Ishikawa (cell line): ENCODE results near the gene MFN1.

Experiments
- CEBPB ChIP-seq: IDR thresholded peaks from 2 replicates; pipeline ENCODE4 v1.6.1; 2012
- CREB1 ChIP-seq: IDR thresholded peaks from 2 replicates; pipeline ENCODE4 v1.6.1; 2012; ENCODE audit warnings: low read depth
- EP300 ChIP-seq: IDR thresholded peaks from 2 replicates; pipeline ENCODE4 v1.6.1; 2012; ENCODE audit warnings: borderline replicate concordance
- FOXM1 ChIP-seq: IDR thresholded peaks from 2 replicates; pipeline ENCODE4 v1.6.1; 2012; ENCODE audit warnings: low read depth, borderline replicate concordance
- MAX ChIP-seq: IDR thresholded peaks from 2 replicates; pipeline ENCODE4 v1.6.1; 2012
- RAD21 ChIP-seq: IDR thresholded peaks from 2 replicates; pipeline ENCODE4 v1.6.1; 2012; ENCODE audit warnings: low read depth
- USF1 ChIP-seq: IDR thresholded peaks from 2 replicates; pipeline ENCODE4 v1.6.1; 2012
- TF ChIP-seq, protein P1 (sequence below): IDR thresholded peaks from 2 replicates; pipeline ENCODE4 v1.6.1; 2012; ENCODE audit warnings: low read depth, mild to moderate bottlenecking

DNA sequence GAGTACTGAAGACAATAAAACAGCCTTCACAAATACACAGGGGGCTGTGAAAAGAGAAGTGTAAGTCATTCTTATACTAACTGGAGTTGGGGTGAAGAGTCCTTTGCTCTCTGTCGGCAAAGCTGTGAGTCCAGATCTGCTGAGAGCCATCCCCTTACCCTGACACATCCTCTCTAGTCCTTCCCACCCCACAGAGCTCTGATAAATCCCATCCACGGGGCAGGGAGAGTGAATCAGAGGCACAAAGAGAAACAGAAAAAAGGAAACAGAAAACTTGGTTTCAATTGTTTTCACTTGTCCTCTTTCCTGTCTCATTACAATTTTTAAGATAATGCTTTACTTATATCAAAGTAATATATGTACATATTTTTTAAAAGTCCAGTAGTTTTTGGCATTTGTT is 42.9 kb upstream of the MFN1 start:
- TF ChIP-seq RAD21, result no peak
- no peak for TF ChIP-seq EP300
- TF ChIP-seq MAX, result no peak
- no peak for TF ChIP-seq USF1
- TF ChIP-seq, protein P1, sequence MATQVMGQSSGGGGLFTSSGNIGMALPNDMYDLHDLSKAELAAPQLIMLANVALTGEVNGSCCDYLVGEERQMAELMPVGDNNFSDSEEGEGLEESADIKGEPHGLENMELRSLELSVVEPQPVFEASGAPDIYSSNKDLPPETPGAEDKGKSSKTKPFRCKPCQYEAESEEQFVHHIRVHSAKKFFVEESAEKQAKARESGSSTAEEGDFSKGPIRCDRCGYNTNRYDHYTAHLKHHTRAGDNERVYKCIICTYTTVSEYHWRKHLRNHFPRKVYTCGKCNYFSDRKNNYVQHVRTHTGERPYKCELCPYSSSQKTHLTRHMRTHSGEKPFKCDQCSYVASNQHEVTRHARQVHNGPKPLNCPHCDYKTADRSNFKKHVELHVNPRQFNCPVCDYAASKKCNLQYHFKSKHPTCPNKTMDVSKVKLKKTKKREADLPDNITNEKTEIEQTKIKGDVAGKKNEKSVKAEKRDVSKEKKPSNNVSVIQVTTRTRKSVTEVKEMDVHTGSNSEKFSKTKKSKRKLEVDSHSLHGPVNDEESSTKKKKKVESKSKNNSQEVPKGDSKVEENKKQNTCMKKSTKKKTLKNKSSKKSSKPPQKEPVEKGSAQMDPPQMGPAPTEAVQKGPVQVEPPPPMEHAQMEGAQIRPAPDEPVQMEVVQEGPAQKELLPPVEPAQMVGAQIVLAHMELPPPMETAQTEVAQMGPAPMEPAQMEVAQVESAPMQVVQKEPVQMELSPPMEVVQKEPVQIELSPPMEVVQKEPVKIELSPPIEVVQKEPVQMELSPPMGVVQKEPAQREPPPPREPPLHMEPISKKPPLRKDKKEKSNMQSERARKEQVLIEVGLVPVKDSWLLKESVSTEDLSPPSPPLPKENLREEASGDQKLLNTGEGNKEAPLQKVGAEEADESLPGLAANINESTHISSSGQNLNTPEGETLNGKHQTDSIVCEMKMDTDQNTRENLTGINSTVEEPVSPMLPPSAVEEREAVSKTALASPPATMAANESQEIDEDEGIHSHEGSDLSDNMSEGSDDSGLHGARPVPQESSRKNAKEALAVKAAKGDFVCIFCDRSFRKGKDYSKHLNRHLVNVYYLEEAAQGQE, result no peak
- no peak for TF ChIP-seq CREB1
- no peak for TF ChIP-seq CEBPB
- TF ChIP-seq FOXM1, result no peak
